Suprapubic skin (tissue), 3 donors: ENCODE data around the gene EDNRA.

Experiments
- CTCF ChIP-seq, 2 donors: fragments of 200-600 bp in 1 of 2; fragments of 450-650 bp in 1 of 2; sonication (generic) in 1 of 2; IDR thresholded peaks; one replicate each; pipeline ENCODE4 v1.5.1; 2016 to 2019; ENCODE audit warnings: antibody characterized with exemption in 2 of 2, mild to moderate bottlenecking in 1 of 2, moderate library complexity in 1 of 2
- EP300 ChIP-seq: sonication (generic); formaldehyde crosslinking; IDR thresholded peaks from one replicate; pipeline ENCODE4 v1.6.1; 2017; ENCODE audit warnings: antibody characterized with exemption
- POLR2A ChIP-seq, 2 donors: fragments of 450-650 bp; IDR thresholded peaks; one replicate each; pipeline ENCODE4 v1.6.1; 2017; ENCODE audit warnings: antibody characterized with exemption in 2 of 2, mild to moderate bottlenecking in 2 of 2, moderate library complexity in 2 of 2

- TF ChIP-seq EP300 (no peak), POLR2A (IDR thresholded peaks at IDR 0.05) (no peak), CTCF (IDR thresholded peaks at IDR 0.05) (no peak)
Measured at GRCh38 chr4:147578051-147578476, 97.2 kb downstream of the EDNRA start.
